ENCODE results near the gene EGF. TPM values are rescaled to one million over a fixed set of nuclear protein-coding genes. Genes with fewer than 3 reads are reported as not detected.
"Not testable (repeated sequence)": the region's sequence is repeated elsewhere in the genome, so short reads cannot be mapped to it uniquely, and the experiment has no call there.

Gene EGF
- polyA plus RNA-seq, 1 donor from 2014 or later, result not detected

- H3F3A ChIP-seq (ENCODE audit: insufficient read depth, low read length, poor library complexity, severe bottlenecking), result no peaks in the 10 kb centered on the region
- H4K20me1 ChIP-seq (ENCODE audit: insufficient read depth), result no peaks in the 10 kb centered on the region
- H3K9me2 ChIP-seq (ENCODE audit: insufficient read depth, low read length), result no peaks in the 10 kb centered on the region
- H2AFZ ChIP-seq (ENCODE audit: low read depth, low read length), result no peak overlapping the region
- no peaks in the 10 kb centered on the region for H3K79me2 ChIP-seq (replicated peaks; ENCODE audit: insufficient read depth, low read length)
- TF ChIP-seq MXI1 (conservative IDR thresholded peaks at IDR 0.05; ENCODE audit: poor library complexity, severe bottlenecking) (no peak), TAF1 (IDR thresholded peaks at IDR 0.05; ENCODE audit: low read depth) (no peak), EP300 (conservative IDR thresholded peaks at IDR 0.05; ENCODE audit: poor library complexity, severe bottlenecking) (no peak), CTCF (IDR thresholded peaks at IDR 0.05; ENCODE audit: poor library complexity, severe bottlenecking) (no peak), REST (IDR thresholded peaks at IDR 0.05; ENCODE audit: borderline replicate concordance) (no peak)
- no peak overlapping the region for H3K9ac ChIP-seq (ENCODE audit: low read length)
- H3K27me3 ChIP-seq (ENCODE audit: insufficient read depth, low read depth, low read length), result no peaks in the 10 kb centered on the region
- no peak overlapping the region for H3K27ac ChIP-seq (ENCODE audit: low read length)
- no peak overlapping the region for H3K4me2 ChIP-seq (ENCODE audit: low read length)
- no peaks in the 10 kb centered on the region for H3K36me3 ChIP-seq (ENCODE audit: insufficient read depth, low read length)
- no peaks in the 10 kb centered on the region for H3K9me3 ChIP-seq (ENCODE audit: low read length)
- no peak overlapping the region for H3K4me3 ChIP-seq (ENCODE audit: low read length)
Observed at GRCh38 chr4:109947918-109948317, 35.2 kb downstream of the EGF start.

- not testable (repeated sequence) for H3K4me2 ChIP-seq (ENCODE audit: low read length); H3K9me3 ChIP-seq (ENCODE audit: low read length); H3K27ac ChIP-seq (ENCODE audit: low read length); H3F3A ChIP-seq (ENCODE audit: insufficient read depth, low read length, poor library complexity, severe bottlenecking); H3K79me2 ChIP-seq (replicated peaks; ENCODE audit: insufficient read depth, low read length); H3K9me2 ChIP-seq (ENCODE audit: insufficient read depth, low read length); H3K27me3 ChIP-seq (ENCODE audit: insufficient read depth, low read depth, low read length); H4K20me1 ChIP-seq (ENCODE audit: insufficient read depth); H3K9ac ChIP-seq (ENCODE audit: low read length); H3K36me3 ChIP-seq (ENCODE audit: insufficient read depth, low read length); H3K4me3 ChIP-seq (ENCODE audit: low read length); H2AFZ ChIP-seq (ENCODE audit: low read depth, low read length)
Observed at GRCh38 chr4:109949099-109949718, 36.5 kb downstream of the EGF start.

- Histone ChIP-seq H3K27me3 (ENCODE audit: insufficient read depth, low read depth, low read length) (no peaks in the 10 kb centered on the region), H3K4me3 (ENCODE audit: low read length) (no peak overlapping the region), H3K9me2 (ENCODE audit: insufficient read depth, low read length) (no peaks in the 10 kb centered on the region), H3K9me3 (ENCODE audit: low read length) (no peaks in the 10 kb centered on the region), H2AFZ (ENCODE audit: low read depth, low read length) (no peak overlapping the region), H3K27ac (ENCODE audit: low read length) (no peak overlapping the region), H3K36me3 (ENCODE audit: insufficient read depth, low read length) (no peaks in the 10 kb centered on the region), H3K79me2 (replicated peaks; ENCODE audit: insufficient read depth, low read length) (no peaks in the 10 kb centered on the region), H3F3A (ENCODE audit: insufficient read depth, low read length, poor library complexity, severe bottlenecking) (no peaks in the 10 kb centered on the region), H4K20me1 (ENCODE audit: insufficient read depth) (no peaks in the 10 kb centered on the region), H3K4me2 (ENCODE audit: low read length) (no peak overlapping the region), H3K9ac (ENCODE audit: low read length) (no peak overlapping the region)
- no peak for TF ChIP-seq POLR2AphosphoS5 (IDR thresholded peaks at IDR 0.05)
- TF ChIP-seq TAF1 (IDR thresholded peaks at IDR 0.05; ENCODE audit: low read depth), result no peak
Observed at GRCh38 chr4:109952612-109953011, 39.9 kb downstream of the EGF start.
